Ascending aorta (tissue), 2 donors: ENCODE measurements around the gene SYTL5. TPM values are rescaled to one million over a fixed set of nuclear protein-coding genes. Genes with fewer than 3 reads are reported as not detected.

Experiments
- DNase-seq, 2 donors: peaks; one replicate each; pipeline ENCODE4 v3.0.0-alpha.2; 2019; ENCODE audit warnings: low spot score in 2 of 2
- H3K27ac ChIP-seq, 2 donors: fragments of 200-600 bp; sonication (generic); one replicate each; pipeline ENCODE4 v1.5.1; 2016 to 2017; ENCODE audit warnings: mild to moderate bottlenecking in 1 of 2
- H3K27me3 ChIP-seq: fragments of 200-600 bp; sonication (generic); one replicate; pipeline ENCODE4 v1.5.1; 2017
- H3K36me3 ChIP-seq, 2 donors: fragments of 200-600 bp; sonication (generic); one replicate each; pipeline ENCODE4 v1.5.1; 2016
- H3K4me1 ChIP-seq, 2 donors: fragments of 200-600 bp; sonication (generic); one replicate each; pipeline ENCODE4 v1.5.1; 2016 to 2017; ENCODE audit warnings: mild to moderate bottlenecking in 1 of 2
- H3K4me3 ChIP-seq, 2 donors: fragments of 200-600 bp; sonication (generic); one replicate each; pipeline ENCODE4 v1.5.1; 2016 to 2017; ENCODE audit warnings: mild to moderate bottlenecking in 1 of 2
- H3K9me3 ChIP-seq, 2 donors: fragments of 200-600 bp; sonication (generic); one replicate each; pipeline ENCODE4 v1.5.1; 2016
- intact Hi-C: fragments of 100-400 bp; cut with DNase I; formaldehyde crosslinking; loops from one replicate; pipeline ENCODE4 v1.15.1; 2023
- total RNA-seq: library from RNA; depleted of rRNA; stranded (reverse); fragments of >200 nt; gene quantifications from one replicate; pipeline ENCODE4 v1.1.0, GENCODE V29; 2016
- TF ChIP-seq, protein P1 (sequence below), 3 experiments: fragments of 200-600 bp in 2 of 3; fragments of 450-650 bp in 1 of 3; sonication (generic) in 2 of 3; IDR thresholded peaks; one replicate each; pipeline ENCODE4 v1.5.1; 2016 to 2019; ENCODE audit warnings: antibody characterized with exemption in 3 of 3, mild to moderate bottlenecking in 1 of 3, moderate library complexity in 1 of 3

The SYTL5 gene
- total RNA-seq, 1 donor from 2014 or later, result not detected

DNA sequence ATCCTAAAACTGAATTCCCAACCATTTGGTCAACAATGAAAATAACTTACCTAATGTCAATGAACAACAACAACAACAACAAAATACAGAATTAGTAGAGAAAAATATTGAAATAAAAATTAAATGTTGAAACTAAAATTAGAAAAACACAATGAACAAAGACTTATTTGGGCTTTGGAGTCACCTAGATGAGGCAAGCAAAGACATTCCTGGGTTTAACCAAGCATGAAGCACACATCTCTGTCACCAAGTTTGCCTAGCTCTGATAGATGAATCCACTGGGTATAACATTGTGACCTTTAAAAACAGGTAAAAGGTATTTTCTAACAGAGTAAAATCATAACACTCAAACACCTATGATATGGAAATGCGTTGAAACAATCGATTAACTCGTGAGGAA lies 13.2 kb upstream of the SYTL5 start:
- no peak overlapping the region for H3K4me3 ChIP-seq
- H3K9me3 ChIP-seq, result no peaks in the 10 kb centered on the region
- TF ChIP-seq, protein P1, sequence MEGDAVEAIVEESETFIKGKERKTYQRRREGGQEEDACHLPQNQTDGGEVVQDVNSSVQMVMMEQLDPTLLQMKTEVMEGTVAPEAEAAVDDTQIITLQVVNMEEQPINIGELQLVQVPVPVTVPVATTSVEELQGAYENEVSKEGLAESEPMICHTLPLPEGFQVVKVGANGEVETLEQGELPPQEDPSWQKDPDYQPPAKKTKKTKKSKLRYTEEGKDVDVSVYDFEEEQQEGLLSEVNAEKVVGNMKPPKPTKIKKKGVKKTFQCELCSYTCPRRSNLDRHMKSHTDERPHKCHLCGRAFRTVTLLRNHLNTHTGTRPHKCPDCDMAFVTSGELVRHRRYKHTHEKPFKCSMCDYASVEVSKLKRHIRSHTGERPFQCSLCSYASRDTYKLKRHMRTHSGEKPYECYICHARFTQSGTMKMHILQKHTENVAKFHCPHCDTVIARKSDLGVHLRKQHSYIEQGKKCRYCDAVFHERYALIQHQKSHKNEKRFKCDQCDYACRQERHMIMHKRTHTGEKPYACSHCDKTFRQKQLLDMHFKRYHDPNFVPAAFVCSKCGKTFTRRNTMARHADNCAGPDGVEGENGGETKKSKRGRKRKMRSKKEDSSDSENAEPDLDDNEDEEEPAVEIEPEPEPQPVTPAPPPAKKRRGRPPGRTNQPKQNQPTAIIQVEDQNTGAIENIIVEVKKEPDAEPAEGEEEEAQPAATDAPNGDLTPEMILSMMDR (IDR thresholded peaks at IDR 0.05), result no peak
- intact Hi-C loops, result no loop called here
- H3K27me3 ChIP-seq, result no peaks in the 10 kb centered on the region
- H3K27ac ChIP-seq, result no peak overlapping the region
- no peaks in the 10 kb centered on the region for H3K4me1 ChIP-seq
- no peaks in the 10 kb centered on the region for H3K36me3 ChIP-seq
- no peak for DNase-seq

DNA sequence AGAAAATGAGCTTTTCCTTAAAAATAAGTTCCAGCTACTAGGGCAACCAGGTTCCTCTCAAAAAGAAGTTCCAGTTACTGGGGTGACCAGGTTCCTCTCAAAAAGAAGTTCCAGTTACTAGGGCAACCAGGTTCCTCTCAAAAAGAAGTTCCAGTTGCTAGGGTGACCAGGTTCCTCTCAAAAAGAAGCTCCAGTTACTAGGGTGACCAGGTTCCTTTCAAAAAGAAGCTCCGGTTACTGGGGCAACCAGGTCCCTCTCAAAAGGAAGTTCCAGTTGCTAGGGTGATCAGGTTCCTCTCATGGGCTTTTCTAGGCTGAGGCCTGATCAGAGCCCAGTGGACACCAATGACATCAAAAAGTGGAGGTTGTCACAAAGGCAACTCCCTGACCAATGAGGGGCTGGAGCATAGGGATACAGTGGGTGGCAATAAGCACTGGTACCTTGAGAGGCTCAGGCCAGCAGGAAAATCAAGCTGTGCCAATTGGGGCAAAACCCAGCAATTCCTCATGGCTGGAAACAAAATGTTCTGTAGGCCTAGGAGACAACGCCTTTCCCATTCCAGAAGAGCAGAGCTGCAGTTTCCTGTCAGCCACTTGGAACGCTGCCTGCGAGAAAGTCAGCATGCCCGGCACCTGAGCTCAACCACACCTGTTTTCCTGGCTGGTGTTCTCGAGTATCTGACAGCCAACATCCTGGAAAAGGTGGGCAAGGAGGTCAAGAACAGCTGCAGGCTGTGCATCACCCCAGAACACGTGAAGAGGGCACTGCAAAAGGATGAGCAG lies 12.3 kb upstream of the SYTL5 start:
- no peaks in the 10 kb centered on the region for H3K4me1 ChIP-seq
- TF ChIP-seq, protein P1 (IDR thresholded peaks at IDR 0.05), result no peak
- no peak overlapping the region for H3K27ac ChIP-seq
- intact Hi-C loops, result no loop called here
- no peak overlapping the region for H3K4me3 ChIP-seq
- H3K36me3 ChIP-seq, result no peaks in the 10 kb centered on the region
- H3K27me3 ChIP-seq, result no peaks in the 10 kb centered on the region
- DNase-seq, result no peak
- no peaks in the 10 kb centered on the region for H3K9me3 ChIP-seq

DNA sequence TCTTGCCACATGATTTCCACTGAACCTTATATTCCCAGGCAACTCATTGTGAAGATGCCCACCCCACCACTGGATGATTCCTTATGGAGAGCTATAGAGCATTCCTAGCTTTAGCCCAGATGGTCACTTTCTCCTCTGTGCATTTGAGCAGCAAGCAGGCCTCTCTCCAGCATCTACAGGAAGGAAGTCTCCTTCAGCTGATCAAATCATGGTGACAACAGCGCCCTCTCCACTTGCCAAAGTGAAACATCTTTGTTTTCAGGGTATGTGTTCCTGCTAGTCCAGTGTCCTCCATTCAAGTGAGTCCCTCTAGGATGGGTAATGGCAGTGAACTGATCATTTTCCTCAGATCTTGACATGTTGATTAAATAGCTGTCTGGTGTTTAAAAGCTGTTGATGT lies 10.9 kb upstream of the SYTL5 start:
- Histone ChIP-seq H3K27ac (no peak overlapping the region), H3K36me3 (no peaks in the 10 kb centered on the region), H3K27me3 (no peaks in the 10 kb centered on the region), H3K4me3 (no peak overlapping the region), H3K9me3 (no peaks in the 10 kb centered on the region), H3K4me1 (no peaks in the 10 kb centered on the region)
- DNase-seq, result no peak
- intact Hi-C loops, result no loop called here
- TF ChIP-seq, protein P1 (IDR thresholded peaks at IDR 0.05), result no peak

DNA sequence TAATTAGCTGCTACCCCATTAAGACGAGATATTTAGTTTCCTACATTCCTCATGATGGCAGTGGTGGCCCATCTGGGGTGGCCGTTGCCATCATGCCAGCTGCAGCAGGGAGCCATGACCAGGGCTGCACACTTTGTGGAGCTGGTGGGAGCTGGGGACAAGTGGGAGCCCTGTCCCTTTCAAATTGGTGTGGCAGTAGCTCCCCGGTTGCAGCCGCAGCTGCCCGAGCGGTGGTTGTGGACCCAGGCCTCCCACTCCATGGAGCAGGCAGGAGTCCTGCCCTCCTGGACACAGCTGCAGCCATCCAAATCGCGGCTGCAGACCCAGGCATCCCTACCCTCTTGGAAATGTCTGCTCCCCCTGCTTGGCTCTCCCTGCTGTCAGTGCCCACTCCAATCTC lies 9.3 kb upstream of the SYTL5 start:
- intact Hi-C loops, result no loop called here
- Histone ChIP-seq H3K4me3 (no peak overlapping the region), H3K4me1 (no peaks in the 10 kb centered on the region), H3K27ac (no peak overlapping the region), H3K27me3 (no peaks in the 10 kb centered on the region), H3K36me3 (no peaks in the 10 kb centered on the region), H3K9me3 (no peaks in the 10 kb centered on the region)
- no peak for DNase-seq
- TF ChIP-seq, protein P1 (IDR thresholded peaks at IDR 0.05), result no peak

DNA sequence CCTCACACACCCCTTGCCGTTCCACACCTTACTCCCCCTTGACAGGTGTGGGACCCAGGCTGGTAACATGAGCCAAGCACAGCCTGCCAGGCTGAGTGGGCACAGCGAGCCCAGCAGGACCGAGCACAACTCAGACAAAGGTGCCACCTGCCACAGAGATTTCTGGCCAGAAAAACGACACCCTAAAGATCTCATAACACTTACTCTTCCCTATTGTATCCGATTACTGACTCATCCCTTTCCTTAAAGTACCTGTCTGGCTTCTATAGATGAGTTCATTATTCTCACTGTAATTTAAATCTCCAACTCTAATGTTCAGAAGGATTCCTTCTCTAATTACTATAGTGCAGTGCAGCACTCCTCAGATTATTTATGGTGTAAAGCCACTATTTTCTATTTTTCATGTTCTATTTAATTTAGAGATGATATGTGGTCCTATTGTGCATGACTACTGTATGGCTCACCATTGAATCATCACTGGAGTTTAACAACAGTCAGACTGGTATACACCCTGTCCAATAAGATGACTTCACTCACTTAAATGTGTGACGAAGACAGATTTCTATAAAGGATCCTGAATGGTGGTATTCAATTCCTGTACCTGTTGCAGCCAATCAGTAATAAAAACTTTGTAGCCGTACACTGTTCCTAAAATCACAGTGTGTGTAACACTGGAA lies 7.6 kb upstream of the SYTL5 start:
- no peak for DNase-seq
- Histone ChIP-seq H3K27ac (no peak overlapping the region), H3K4me1 (no peaks in the 10 kb centered on the region), H3K36me3 (no peaks in the 10 kb centered on the region), H3K4me3 (no peak overlapping the region), H3K9me3 (no peaks in the 10 kb centered on the region), H3K27me3 (no peaks in the 10 kb centered on the region)
- intact Hi-C loops, result no loop called here
- TF ChIP-seq, protein P1 (IDR thresholded peaks at IDR 0.05), result no peak
